Mucosa of gallbladder (tissue), 1 donor: ENCODE results near the gene BCAN. TPM values are rescaled to one million over a fixed set of nuclear protein-coding genes. Genes with fewer than 3 reads are reported as not detected.

ENCODE experiments used
- DNase-seq: peaks from one replicate; pipeline ENCODE4 v3.0.0-alpha.2; 2020; ENCODE audit warnings: low spot score
- total RNA-seq: library from RNA; stranded (reverse); gene quantifications from one replicate; pipeline ENCODE4 v1.2.1, GENCODE V29; 2021
- donor health status: DM: no; HTN: no; CAD: no.

The BCAN gene
- total RNA-seq, 1 donor from 2014 or later: 0.52 TPM

DNA sequence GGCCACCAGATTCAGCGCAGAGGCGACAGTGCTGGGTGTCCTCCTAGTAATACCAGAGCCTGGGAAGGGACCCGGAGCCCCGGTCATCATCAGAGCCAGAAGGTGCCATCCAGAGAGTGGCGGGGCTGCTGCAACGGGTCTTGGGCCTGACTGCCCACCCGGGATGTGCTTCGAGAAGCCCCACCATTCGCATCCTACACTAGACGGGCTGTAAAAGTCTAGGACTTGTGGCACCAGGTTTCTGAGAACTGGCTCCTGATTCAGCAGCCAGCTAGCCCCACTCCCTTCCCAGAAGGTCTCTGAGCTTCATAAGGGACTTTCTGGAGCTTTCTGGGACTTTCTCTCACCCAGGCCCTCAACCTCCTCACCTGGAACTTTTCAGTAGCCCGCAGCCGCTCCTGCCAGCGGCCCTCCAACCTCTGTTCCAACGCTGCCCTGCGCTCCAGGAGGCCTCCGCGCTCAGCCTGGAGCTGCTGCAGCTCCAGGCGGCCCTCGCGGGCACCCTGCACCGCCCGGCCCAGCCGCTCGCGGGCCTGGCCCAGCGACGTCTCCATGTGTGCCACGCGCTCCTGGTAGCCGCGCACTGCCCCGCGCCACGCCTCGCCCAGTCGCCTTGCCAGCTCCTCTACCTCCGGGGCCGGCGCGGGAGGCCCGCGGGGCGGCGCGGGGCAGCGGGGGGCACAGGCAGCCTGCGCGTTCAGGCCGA, 34.4 kb downstream of the BCAN start:
- DNase-seq: no peak

DNA sequence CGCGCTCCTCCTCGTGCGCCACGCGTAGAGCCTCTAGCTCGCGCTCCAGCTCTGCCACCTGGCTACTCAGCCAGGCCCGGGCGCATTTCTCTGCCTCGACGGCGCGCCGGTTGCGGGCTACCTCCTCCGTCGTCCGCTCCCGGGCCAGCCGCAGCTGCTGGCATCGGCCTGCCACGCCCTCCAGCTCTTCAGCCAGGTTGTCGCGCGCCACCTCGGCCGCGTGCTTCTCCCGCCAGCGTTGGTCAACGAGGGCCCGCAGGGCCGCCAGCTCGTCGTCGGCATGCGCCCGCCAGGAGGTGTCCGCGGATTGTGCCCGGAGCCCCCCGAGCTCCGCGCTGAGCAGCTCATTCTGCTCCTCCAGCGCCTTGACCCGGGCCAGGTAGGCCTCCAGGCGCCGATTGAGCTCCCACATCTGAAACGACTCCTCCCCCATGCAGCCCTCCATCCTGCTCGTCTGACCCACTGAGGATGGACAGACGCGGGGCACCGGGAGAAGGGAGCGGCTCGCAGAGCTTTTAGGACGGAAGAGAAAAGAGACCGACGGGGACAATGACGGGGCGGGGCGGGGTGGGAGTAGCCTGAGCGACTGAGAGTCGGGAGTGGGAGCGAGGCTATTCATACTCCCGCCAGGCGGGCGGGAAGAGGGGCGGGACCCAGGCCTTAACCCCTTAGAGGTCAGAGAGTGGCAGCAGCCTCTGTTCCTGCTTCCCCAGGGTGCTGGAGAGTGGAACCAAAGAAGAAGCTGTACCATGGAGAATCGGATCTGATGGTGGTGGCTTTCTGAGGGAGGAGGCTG, 35.1 kb downstream of the BCAN start, which contains the start of gene NES:
Gene NES (minus strand): TSS at position 588 of the 796 bp plus-strand sequence. CDS start 143 bp downstream, at position 445.
- peak; percentile 51 for DNase-seq

DNA sequence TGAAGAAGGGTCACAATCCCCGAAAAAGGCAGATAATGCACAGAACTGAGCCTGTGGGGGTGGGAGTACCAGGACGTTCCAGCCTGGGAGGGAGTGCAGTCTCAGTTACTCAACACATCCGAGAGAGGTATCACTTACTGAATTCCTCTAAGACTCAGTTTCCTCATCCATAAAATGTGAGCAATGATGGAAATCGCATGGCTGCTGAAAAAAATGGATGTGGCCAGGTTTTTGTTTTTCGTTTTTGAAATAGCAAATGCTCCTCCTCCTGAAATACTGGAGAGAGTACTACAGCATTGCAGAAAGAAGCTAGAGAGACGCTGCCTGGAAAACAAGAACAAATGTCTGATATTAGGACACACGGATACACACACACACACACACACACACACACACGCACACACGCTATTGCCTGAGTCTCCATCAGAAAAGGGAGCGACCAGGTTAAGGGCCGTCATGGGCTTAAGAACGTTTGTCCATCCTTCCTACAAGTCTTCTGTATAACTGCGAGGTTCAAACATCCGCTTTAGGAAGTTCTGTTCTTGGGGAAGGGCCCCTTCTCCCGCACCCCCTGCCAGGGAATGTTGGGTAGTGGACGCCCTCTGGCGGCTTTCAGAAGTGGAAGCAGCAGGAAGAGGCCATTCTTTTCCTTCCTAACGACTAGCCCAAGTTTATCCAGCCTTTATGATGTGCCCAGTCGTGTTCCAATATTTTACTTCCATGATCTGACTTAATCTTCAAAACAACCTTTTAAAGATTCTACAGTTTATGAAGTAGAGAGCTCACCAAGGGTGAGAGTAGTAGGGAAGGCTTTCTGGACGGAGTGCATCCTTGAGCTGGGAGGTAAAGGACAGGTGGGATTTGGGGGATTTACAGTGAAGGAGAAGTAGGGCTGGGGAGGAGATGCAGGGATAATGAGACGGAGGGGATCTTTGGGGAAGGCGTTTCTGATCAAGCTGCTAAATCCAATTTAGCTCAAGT, 36.0 kb downstream of the BCAN start:
- DNase-seq: peak; percentile 63

DNA sequence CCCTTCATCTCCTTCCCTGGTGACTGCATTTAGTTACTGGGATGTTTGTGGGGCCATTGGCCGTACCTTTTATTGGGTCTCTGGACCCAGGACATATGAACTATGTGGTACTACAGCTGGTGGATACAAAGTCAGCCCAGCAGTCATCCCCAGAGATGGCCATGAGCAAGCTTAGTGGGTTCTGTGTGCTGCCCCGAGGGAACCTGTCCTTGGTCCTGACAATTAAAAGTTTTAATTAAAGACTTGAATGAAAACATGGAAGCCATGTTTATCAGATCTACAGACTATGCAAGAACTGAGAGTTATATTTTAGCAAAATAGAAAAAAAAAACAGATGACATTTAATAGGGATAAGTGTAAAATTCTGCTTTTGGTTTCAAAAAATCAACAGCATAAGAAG, 38.1 kb downstream of the BCAN start:
- no peak for DNase-seq

DNA sequence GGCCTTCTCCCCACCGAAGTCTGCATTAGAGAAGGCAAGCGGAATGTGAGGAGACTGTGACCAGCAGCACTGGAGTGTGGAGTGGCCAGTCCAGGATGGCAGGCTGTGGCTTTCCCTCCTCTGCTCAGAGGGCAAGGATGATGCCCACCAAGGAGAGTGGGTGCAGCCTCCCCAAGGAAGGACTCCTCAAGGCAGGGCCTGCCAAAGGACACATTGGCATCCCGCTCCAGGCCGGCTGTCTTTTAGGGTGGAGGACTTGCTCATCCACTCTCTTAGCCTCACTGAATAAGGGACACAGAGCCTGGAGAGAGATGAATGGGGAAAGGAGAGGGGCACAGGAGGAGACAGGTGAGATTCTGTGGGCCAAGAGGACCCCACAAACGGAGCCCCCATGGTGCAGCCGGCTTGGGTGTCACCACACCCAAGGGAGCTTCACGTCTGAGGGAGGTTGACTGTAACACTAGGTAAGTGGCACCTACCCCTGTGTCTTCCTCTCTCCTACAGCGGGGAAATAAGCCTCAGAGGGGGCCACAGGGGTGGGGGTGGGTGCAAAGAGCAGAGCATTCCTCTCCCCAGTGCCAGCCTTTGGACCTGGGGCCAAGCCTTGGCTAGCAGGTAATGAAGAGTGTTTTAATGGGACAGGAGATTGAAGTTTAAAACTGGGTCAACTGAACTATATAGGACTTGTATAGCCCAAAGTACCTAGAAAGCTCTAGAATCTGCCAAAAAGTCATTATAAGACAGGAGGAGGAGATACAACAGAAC, 39.5 kb downstream of the BCAN start:
- DNase-seq: no peak

DNA sequence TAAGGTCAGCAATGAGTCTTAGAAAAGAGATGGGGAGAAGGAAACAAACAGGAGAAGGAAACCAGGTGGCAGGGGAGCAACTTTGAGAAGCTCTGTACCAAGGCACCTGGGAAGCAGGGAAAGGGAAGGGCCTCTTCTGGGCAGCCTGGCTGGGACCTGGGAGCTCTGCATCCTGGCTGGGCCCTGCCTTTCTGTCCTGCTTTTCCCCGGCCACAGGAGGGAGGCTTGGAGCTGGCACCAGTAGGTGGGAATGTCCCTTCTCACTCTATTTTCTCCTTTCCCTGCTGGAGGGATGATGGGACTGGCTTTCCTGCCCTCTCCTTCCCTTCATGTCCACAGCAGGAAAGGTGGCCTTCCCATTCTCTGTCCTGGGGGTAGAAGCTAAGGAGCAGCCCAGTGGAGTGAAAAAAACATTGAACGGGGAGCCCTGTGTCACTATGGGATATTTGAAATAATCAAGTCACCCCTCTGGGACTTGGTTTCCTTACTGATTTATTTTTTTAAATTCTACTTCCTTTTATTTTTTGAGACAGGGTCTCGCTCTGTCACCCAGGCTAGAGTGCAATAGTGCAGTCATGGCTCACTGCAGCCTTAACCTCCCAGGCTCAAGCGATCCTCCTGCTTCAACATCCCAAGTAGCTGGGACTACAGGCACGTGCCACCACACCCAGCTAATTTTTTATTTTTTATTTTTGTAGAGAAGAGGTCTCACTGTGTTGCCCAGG, 40.4 kb downstream of the BCAN start:
- DNase-seq: no peak

DNA sequence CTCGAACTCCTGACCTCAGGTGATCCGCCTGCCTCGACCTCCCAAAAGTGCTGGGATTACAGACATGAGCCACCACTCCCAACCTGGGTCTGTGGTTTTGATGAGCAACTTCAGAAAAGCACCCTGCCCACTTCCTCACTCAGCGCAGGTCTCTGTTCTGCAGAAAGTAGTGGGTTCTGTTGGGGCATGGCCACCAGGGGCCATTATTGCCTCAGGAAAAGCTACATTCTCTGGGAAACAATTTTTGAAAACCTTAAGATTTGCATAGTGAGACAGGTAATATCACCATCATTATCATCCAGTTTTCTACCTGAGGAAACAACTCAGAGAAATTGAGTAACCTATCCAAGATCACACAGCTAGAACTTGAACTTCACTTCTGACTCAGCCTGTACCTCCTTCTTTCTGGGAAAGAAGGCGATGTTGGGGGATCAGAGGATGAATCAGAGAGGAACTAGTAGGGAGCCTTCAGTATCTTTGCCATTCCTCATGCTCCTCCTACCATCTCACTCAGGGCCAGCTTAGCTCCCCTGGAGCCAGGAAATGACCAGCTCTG, 42.4 kb downstream of the BCAN start:
- no peak for DNase-seq

DNA sequence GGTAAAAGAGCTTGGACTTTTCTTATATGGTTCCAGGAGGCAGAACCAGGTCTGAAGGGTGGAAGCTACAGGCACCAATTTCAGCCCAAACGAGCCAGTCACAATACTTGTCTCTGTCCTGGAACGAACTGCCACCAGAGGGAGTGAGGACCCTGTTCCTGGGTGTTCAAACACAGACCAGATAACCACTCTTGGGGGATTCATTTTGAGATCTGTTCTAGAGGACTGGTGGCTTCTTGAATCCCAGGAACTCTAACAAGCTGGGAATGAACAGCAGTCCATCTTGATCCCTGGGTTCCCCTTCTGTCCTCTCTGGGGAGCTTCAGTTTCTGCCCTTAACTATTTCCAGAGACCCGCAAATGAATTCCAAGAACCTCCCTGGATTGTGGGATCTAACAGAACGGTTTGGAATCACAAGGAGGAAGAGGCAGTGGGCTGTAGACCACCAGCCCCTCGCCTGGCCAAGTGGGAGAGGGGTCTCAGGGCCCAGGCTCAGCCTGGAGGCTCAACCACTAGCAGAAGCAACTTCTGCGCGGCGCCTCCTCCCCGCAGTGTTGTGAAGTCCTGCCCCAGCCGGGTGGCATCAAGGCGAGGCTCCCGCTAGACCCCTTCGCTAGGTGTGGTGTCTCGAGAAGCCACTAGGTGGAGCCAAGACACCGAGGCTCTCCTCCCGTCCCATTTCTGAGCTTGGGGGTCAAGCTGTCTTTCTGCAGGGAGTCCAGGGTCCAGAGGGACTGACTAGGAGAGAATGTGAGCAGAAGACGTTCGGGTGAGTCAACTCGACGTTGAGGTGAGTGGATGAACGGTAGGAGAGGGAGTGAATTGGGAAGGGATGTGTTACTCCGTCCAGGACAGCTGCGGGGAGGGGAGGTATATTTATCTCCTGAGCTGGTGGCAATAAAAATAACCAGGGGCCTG, 47.4 kb downstream of the BCAN start:
- DNase-seq: peak; percentile 72

DNA sequence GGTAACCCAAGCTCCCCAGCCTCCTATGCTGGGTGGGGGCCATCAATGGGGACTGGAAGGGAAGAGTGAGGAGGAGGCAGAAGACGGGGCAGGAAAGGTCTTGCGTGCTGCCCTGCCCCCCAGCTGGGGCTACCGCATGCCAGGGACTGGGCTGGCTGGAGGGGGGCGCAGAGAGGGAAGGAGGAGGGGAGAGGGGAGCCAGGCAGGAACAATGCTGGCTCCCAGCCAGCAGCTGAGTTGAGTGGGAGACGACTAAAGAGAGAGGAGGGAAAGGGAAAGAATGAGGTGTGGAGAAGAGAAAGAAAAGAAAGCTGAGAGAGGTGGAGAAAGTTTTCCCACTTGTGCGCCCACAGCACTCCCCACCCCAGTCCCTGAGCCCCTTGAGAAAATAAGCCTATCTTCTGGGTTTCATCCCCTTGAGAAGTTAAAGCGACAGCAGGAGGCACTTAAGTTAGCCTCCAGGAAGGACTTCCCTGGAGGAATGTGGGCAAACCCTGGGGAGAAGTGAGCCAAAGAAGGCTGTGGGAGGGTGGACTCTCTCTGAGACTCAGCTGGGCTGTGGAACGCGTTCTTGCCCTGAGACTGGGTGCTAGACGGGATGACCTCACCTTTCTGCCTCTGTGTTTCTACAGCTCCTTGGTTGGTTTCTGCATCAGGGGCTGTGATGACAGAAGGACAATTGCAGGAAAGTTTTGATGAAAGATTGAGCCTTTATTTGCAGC, 48.2 kb downstream of the BCAN start:
- no peak for DNase-seq

DNA sequence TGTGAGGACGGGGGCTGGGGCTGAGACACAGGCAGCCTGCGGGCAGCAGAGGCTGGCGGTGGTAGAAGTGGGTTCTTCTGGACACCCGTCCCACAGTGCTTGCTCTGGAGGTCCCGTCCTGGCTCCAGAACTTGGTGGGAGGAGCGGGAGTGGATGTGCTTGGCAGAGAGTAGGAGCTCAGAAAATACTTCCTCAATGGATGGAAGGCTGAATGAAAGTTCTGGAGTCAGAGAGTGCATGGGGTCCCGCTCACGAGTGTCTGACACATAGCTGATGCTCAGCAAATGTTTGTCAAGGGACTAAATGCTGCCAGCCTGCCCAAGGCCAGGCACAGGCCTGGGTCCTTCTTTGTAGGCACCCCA, 48.7 kb downstream of the BCAN start:
- DNase-seq: no peak

DNA sequence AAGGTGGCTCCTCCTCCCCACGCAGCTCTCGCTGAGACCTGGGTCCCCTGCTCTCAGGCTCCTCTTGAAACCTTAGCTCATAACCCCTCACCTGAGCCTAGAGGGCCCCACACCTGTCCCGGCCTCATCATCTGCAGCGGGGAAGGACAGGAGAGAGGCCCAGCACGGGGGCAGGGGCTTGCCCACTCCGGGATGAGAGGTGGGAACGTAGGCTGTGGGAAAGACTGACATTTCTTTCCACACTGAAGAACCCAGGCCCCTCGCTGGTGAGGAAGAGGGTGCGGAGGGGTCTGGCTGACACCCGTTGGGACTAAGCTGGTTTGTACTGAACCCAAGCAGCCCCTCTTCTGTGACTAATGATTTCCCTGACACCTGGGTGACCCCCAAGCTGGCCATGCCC, 49.3 kb downstream of the BCAN start:
- DNase-seq: no peak

DNA sequence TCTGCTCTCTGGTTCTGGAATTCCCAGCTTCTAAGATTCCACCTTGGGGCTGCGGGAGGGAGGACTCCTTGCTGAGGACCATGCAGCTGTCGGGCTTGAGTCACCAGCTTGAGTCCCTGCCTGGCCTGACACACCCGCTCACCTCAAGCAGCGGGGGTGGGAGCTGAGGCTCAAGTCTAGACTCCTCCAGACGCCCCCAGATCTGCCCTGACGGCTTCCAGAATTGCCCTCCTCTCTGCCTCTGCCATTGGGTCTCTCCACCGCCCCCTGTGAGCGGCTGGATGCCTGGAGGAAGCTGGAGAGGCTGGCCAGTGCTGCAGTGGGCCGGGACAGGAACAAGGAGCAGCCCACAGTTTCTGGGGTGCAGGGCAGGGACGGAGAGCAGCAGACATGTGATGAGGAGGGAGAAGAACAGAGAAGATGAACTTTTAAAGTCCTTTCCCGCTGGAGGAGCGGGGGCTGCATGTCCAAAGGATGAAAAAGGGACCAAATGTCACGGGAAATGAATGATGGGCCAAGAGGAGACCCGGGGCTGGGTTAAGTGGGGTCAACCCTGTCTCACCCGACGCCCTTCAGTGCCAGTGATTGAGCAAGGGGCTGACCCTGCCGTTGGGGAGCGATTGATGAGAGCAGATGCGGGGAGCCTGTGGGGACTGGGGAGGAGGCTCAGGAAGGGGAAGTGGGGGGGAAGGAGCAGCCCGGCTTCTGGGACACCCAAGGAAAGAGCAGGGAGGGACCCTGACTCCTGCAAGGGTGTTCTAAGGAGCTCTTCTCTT, 49.9 kb downstream of the BCAN start:
- no peak for DNase-seq

DNA sequence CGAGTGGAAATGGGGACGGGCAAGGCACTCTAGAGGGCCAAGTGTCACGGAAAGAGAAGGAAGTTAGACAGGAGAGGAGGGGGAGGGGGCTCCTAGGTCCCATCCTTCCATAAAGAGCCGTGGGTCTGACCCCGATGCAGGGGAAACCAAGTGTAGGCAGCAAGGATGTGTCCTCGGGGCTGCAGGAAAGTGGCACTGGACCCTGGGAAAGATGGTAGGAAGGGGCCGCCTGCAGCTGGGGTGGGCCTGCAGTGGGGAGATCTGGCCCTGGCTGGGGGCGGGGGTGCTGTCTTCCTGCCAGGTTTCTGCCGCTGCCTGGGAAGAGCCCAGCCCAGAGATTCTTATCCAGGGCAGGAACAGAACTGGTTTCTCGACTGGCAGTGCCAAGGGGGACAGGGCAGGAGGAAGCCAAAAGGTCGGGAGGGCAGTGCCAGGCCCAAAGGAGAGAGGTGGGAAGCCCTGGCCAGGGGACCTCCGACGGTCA, 50.6 kb downstream of the BCAN start:
- DNase-seq: no peak

DNA sequence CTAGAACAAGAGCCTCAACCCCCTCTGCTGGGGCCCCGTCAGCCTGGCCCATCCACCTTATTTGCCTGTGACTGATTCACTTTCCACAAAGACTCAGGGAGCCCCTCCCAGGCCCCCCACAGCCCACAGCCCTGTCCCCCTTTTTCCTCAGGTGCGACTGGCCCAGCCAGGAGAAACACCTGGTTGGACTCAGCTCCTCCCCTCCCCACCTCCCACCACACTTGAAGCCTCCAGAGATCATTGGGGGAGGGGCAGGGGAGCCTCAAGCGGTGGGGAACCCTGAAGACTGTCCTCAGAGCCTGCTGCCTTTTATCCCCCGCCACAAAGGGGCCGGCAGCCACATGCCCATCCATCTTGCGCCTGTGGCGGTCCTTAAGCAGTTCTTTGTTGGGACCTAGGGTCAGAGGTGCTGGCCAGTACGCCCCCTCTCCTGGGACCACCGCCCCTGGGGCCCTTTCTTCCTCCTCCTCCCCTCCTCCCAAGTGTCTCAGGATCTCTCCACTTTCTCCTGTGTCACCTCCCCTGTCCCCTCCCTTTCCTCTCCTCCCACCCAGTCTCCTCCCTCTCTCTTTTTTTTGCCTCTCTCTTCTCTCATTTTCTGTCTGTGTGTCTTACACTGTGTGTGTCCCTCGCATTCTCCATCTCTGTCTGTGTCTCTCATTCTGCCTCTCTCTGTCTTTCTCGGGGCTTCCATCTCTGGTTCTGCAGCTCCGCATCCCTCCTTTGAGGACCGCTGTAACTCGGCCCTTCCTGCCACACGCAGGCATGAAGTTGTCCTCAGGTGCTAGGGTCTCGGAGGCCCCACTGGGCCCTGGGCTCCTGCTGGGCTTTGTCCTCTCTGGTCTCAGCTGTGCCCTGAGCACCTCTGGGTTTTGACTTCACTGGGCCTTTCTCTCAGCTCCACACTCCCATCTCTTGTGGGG, 51.3 kb downstream of the BCAN start:
- no peak for DNase-seq

DNA sequence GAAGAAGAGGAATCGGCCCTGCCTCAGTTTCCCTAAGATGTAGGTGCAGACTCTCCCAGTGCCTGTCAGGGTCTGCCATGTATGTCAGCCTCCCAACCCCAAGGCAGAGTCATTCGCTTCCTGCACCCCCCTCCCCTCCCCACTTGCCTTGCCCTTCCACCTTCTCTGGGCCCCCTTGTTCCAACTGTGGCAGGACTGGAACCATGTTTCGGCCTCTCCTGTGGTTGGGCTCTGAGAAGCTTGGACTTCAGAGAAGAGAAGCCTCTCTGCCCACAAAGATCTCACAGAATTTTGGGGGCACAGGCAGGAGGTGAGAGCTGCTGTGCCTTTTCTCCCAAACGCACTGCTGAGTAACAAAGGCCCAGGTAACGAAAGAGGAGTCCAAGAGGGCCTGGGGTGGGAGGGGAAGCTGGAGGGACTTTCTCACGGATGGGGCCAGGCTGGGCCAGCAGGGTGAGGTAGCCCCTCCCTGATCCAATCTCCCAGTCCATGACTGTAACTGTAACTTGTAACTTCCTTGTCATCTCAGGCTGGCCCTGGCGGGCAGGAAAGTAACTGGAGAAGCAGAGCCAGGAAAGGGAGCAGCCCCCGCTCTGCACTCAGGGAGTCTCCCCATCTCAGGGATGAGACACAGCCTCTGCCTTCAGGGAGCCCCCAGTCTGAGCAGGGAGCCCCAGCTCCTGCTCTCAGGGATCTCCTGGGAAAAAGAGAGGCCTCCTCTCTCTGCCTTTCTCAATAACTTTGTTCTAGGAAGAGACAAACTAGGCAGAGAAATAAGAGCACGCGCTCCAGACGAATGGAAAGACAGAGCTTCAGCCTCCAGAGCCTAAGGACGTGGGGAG, 52.2 kb downstream of the BCAN start:
- no peak for DNase-seq

DNA sequence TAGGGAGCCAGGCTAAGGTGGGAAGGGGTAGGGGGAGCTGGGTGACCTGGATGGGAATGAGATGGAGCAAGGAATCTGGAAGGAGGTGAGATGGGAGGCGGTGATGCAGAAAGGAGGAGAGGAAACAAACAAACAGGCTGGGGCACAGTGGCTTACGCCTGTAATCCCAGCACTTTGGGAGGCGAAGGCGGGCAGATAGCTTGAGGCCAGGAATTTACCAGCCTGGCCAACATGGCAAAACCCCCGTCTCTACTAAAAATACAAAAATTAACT, 52.7 kb downstream of the BCAN start:
- DNase-seq: no peak
